ENCODE results near the gene STX4.

Gene STX4

DNA sequence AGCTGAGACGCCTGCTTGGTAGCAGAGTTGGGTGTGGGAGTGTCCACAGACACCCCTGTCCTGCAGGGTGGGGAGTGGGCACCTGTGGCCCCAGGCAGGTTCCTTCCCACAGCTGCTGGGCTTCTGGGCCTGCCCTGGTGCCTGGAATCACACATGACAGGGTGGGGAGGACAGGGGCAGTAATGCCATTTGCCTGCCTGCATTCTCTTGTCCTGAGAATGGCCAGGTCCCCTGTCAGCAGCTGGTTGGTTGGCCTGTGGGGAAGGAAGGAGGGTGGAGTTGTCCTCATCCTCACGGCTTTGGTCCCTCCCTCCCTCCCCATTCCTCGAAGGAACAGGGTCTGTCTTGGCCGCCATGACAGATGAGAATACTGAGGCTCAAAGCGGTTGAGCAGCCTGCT, 50.2 kb downstream of the STX4 start:
- TF ChIP-seq, protein P1, sequence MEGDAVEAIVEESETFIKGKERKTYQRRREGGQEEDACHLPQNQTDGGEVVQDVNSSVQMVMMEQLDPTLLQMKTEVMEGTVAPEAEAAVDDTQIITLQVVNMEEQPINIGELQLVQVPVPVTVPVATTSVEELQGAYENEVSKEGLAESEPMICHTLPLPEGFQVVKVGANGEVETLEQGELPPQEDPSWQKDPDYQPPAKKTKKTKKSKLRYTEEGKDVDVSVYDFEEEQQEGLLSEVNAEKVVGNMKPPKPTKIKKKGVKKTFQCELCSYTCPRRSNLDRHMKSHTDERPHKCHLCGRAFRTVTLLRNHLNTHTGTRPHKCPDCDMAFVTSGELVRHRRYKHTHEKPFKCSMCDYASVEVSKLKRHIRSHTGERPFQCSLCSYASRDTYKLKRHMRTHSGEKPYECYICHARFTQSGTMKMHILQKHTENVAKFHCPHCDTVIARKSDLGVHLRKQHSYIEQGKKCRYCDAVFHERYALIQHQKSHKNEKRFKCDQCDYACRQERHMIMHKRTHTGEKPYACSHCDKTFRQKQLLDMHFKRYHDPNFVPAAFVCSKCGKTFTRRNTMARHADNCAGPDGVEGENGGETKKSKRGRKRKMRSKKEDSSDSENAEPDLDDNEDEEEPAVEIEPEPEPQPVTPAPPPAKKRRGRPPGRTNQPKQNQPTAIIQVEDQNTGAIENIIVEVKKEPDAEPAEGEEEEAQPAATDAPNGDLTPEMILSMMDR (IDR thresholded peaks at IDR 0.05; ENCODE audit: low read depth, low read length) = no peak
- H3K4me3 ChIP-seq (ENCODE audit: low read depth, low read length) = no peak overlapping the region

DNA sequence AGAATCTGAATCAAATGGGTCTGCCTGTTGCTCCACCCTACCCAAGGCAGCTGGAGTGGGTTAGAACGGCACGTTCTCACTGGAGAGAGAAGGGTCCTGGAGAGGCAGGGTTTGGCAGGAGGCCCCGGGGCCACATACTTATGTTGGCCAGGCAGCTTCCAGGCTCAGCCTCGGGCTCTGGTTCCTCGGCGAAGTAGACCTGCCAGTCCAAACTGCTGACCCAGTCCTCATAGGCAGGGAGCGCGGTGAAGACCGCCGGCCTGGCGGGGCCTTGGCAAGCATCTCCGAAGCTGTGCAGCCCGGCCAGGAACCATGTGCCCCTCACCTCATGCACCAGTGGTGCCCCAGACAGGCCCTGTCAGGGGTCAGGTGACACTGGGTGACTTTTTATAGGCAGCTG, 50.6 kb downstream of the STX4 start:
- H3K4me3 ChIP-seq (ENCODE audit: low read depth, low read length) = no peak overlapping the region
- TF ChIP-seq, protein P1 (IDR thresholded peaks at IDR 0.05; ENCODE audit: low read depth, low read length) = no peak

DNA sequence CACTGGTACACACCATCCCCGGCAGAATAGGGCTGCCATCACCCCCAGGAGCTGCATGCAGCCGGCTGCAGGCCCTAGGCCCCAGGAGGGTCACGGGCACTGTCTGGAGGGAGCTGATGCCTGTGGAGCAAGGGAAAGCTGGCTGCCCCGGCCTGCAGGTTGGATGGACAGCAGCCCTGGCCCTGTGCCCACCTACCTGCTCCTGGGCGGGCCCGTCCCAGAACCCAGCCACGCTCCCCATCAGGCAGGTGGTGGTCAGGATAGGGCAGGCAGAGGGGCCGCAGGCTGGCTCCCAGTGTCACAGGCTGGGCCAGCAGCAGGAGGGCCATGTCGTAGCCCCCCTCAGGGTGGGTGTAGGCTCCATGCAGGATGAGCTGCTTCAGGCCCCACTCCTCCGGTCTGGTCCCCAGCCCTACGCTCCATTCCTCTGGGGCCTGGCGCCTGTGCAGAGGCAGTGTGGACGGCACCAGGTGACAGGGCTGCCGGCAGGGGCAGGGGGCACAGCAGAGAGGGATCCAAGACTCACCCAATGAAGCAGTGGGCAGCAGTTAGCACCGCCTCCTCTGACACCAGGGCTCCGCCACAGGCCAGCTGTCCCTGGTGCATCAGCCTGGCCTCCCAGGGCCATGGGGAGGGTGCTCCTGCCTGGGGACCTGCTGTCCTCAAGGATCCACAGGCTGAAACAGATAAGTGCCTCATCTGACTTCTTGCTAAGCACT, 51.4 kb downstream of the STX4 start:
- TF ChIP-seq, protein P1 (IDR thresholded peaks at IDR 0.05; ENCODE audit: low read depth, low read length) = no peak
- H3K4me3 ChIP-seq (ENCODE audit: low read depth, low read length) = no peak overlapping the region

DNA sequence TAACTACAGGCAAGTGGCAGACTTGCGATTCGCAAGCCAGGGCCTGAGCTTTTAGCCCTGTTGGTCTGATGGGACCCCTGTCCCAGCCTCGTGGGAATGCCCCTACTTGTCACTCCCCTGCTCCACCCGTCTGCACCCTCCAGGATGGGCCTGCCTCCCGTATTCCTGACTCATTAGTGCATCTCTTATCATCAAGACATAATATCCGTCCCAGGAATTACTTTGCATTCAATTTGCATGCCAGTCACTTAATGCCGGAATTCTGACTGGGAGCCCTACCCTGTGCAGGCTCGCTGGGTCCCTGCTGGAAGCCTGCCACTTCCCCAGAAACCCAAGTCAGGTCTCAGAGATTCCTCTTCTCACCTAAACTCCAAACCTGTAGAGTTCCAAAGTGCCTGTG, 52.1 kb downstream of the STX4 start:
- no peak overlapping the region for H3K4me3 ChIP-seq (ENCODE audit: low read depth, low read length)
- TF ChIP-seq, protein P1 (IDR thresholded peaks at IDR 0.05; ENCODE audit: low read depth, low read length) = no peak

DNA sequence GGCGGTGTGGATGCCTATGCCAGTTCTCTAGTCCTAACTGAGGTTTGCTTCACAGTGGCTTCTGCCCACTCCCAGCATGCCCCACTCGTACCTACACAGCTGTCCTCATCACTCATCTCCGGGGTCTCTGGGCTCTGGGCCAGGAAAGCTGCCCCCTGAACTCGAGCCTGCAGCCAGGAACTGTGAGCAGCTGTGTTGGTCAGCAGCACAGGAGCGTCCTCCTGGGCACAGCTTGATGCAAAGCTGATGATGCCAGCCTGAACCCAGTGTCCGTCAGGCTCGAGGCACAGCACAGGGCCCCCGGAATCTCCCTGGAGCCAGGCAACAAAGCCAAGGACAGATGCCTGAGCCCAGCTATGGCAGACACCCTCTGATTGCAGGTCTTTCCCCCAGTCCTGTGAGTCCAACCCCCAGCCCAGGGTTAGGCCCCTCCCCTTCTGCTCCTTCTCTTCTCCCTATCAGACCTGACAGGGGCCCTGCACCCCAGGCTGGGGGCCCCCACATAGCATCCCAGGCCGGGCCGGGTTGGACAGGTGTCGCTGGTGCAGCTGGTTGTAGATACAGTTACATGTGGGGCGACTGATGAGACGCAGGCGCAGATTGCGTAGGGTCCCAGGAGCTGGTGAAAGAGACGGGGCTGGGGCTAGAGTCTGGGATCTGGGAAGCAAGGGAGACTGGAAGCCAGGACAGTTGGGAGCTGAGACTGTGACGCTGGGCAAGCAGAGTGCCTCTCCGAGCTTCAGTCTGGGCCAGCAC, 52.7 kb downstream of the STX4 start:
- TF ChIP-seq, protein P1 (IDR thresholded peaks at IDR 0.05; ENCODE audit: low read depth, low read length) = no peak
- no peak overlapping the region for H3K4me3 ChIP-seq (ENCODE audit: low read depth, low read length)

DNA sequence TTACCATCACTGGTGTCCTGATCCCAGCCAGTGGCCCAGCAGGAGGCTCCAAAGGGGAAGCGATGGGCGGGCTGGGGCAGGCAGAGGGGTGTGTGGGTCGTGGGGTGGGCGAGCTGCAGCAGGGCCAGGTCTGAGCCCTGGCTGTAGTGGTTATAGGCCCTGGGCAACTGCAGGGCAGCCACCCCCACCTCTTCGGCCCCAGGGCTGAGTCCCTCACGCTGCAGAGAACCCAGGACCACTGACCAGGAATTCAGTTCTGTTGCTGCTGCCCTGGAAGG, 53.2 kb downstream of the STX4 start:
- no peak overlapping the region for H3K4me3 ChIP-seq (ENCODE audit: low read depth, low read length)
- TF ChIP-seq, protein P1 (IDR thresholded peaks at IDR 0.05; ENCODE audit: low read depth, low read length) = no peak

DNA sequence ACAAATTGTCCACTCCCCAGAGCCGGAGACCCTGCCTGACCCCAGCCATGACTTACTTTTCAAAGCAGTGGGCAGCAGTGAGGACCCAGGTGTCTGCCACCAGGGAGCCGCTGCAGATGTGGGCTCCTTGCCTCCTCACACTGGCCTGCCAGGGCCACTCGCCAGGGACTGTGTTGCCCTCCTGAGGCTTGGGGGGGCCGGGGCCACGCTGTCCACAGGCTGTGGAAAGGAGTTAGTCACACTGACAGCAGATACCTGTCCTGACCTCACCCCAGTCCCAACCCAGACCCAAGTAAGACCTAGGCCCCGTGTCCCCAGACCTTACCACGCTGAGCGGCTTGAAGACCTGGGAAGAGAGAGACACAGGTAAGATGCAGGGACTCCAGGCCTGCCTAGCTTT, 54.1 kb downstream of the STX4 start:
- TF ChIP-seq, protein P1 (IDR thresholded peaks at IDR 0.05; ENCODE audit: low read depth, low read length) = no peak

More for the DNA sequence above, 54.1 kb downstream of the STX4 start:
- no peak overlapping the region for H3K4me3 ChIP-seq (ENCODE audit: low read depth, low read length)
